ENCODE results near the gene LINC00305. TPM values are rescaled to one million over a fixed set of nuclear protein-coding genes. Genes with fewer than 3 reads are reported as not detected.
A peak's percentile ranks its signal among the peaks of the same experiment; 100 is the strongest.

The LINC00305 gene
- total and polyA plus RNA-seq, 10 of the 15 experiments (the other 5 are each of a cell fraction or from before 2014, with no cell fraction given) = 0.11 to 19.4 (median 0.26) TPM; not detected in 7

- TF ChIP-seq USF2 (IDR thresholded peaks at IDR 0.05; ENCODE audit: borderline replicate concordance, low read depth, low read length) (no peak), NRF1 (conservative IDR thresholded peaks at IDR 0.05; ENCODE audit: low read depth, low read length) (no peak), PAX8 (IDR thresholded peaks at IDR 0.05) (no peak), FOS (IDR thresholded peaks at IDR 0.05; ENCODE audit: borderline replicate concordance, extremely low read depth, insufficient read length) (no peak), RAD51 (IDR thresholded peaks at IDR 0.05) (peak; percentile 41; the same call in 1 of the 2 replicates), CTCF (IDR thresholded peaks at IDR 0.05 in 2 of 3, conservative IDR thresholded peaks at IDR 0.05 in 1 of 3; ENCODE audit: control insufficient read depth in 2 of 3, extremely low read depth in 1 of 3, insufficient read depth in 1 of 3, low read depth in 3 of 3, low read length in 3 of 3) (no peak)
Observed at GRCh38 chr18:64127172-64127571, 21.7 kb downstream of the LINC00305 start (continued).

- CTCF ChIA-PET = interaction anchor here (0.6 to 3.5 kb wide), 33 partner anchors 8 to 291 kb away, joined by 3 to 41 read pairs (median 4); no protein-coding TSS in a partner anchor
- Histone ChIP-seq H4K20me1 (ENCODE audit: control insufficient read depth, insufficient read depth) (no peaks in the 10 kb centered on the region), H3K9ac (ENCODE audit: control insufficient read depth, insufficient read depth, low read length) (no peak overlapping the region), H3K36me3 (ENCODE audit: control insufficient read depth in 2 of 2, insufficient read depth in 2 of 2, low read length in 1 of 2) (no peaks in the 10 kb centered on the region), H3K27ac (ENCODE audit: control insufficient read depth, insufficient read depth) (no peak overlapping the region), H3K4me1 (ENCODE audit: control insufficient read depth, insufficient read depth, low read length) (no peaks in the 10 kb centered on the region), H3K79me2 (ENCODE audit: control insufficient read depth, insufficient read depth, low read length) (no peaks in the 10 kb centered on the region), H3K4me2 (ENCODE audit: control insufficient read depth, insufficient read depth) (no peak overlapping the region), H3K4me3 (no peak overlapping the region), H2AFZ (ENCODE audit: control insufficient read depth, low read depth, low read length) (no peak overlapping the region), H3K27me3 (replicated peaks in 1 of 2; ENCODE audit: control insufficient read depth in 2 of 2, insufficient read depth in 2 of 2, low read length in 1 of 2) (no peaks in the 10 kb centered on the region), H3K9me3 (replicated peaks; ENCODE audit: control insufficient read depth, insufficient read depth, low read length) (no peaks in the 10 kb centered on the region)
- BruUV-seq (replicated peaks) = no TSS peak
- FAIRE-seq = no peak
- intact Hi-C loops (cut with micrococcal nuclease; ENCODE audit: unreplicated experiment) = loop anchor here (1.0 to 10.0 kb wide), 2 partner anchors 210 to 285 kb away; no protein-coding TSS in a partner anchor
- peak; percentile 35; the same call in 2 of the 3 replicates for ATAC-seq
- SMC1A ChIA-PET (ENCODE audit: uncharacterized antibody, unreplicated experiment) = interaction anchor here (0.7 to 4.2 kb wide), 25 partner anchors 8 to 290 kb away, joined by 3 to 34 read pairs (median 4); no protein-coding TSS in a partner anchor
- TF ChIP-seq WRNIP1 (IDR thresholded peaks at IDR 0.05; ENCODE audit: borderline replicate concordance, low read depth, low read length) = no peak
- no peak for TF ChIP-seq TBL1XR1 (IDR thresholded peaks at IDR 0.05; ENCODE audit: low read depth, low read length)
- peak; percentile 21; the same call in 1 of the 2 replicates for TF ChIP-seq RAD21 (IDR thresholded peaks at IDR 0.05; ENCODE audit: insufficient read depth, low read depth, low read length)
- TF ChIP-seq RFX5 (IDR thresholded peaks at IDR 0.05; ENCODE audit: low read depth, low read length) = no peak
- POLR2A ChIA-PET = no interaction called here
- in situ Hi-C loops (cut with MboI) = no loop called here
- RAD21 ChIA-PET (ENCODE audit: unreplicated experiment) = interaction anchor here (0.8 to 3.3 kb wide), 10 partner anchors 9 to 291 kb away, joined by 3 to 18 read pairs (median 4); no protein-coding TSS in a partner anchor
- 0% methylated on average over 1 of the region's 1 CpG for WGBS (ENCODE audit: insufficient coverage, insufficient replicate concordance, low lambda C conversion rate, missing lambda C conversion rate)
- no peak for DNase-seq (ENCODE audit: low read depth, low spot score)
Observed at GRCh38 chr18:64119916-64120315, 29.0 kb downstream of the LINC00305 start.

Data from GM12878 (cell line).